GM18526 (cell line): ENCODE results near the gene MAPK6.

ENCODE experiments used
- POLR2A ChIP-seq: IDR thresholded peaks from 3 replicates; pipeline ENCODE4 v1.6.1; 2011; ENCODE audit not compliant: insufficient read length; ENCODE audit errors: extremely low read depth

Gene MAPK6

GRCh38 chr15:52114261-52115055, 95.4 kb downstream of the MAPK6 start:
- TF ChIP-seq POLR2A = no peak

DNA sequence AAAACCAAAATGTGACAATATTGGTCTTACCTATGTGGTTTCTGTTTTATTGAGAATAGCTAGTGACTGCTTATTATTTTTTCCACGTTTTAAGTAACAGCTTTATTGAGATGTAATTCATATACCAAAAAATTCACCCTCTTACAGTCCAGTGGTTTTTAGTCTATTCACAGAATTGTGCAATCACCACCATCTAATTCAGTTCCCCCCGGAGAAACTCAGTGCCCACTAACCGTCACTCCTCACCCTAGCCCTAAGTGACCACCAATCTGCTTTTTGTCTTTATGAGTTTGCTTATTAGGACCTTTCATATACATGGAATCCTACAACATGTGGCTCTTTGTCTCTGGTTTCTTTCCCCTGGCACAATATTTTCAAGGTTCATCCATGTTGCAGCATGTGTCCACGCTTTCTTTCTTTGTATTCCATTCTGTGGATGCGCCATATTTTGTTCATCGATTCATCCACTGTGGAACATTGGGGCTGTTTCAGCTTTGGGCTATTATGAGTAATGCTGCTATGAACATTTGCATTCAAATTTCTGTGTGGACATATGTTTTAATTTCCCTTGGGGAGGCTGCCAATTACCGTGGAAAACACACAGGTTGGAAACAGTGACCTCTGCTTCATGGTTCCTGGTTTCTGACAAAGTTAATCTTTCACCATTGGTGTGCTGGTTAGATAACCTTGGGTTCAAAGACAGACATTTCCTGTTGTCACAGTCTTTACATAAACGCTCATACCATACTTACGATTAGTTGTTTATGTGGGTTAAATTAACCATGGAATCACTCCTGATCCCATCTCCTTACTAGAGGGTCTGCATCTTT, 96.8 kb downstream of the MAPK6 start:
- TF ChIP-seq POLR2A = no peak
